ENCODE results near the gene HECTD4. TPM values are rescaled to one million over a fixed set of nuclear protein-coding genes. Genes with fewer than 3 reads are reported as not detected.
"Not testable (repeated sequence)": the region's sequence is repeated elsewhere in the genome, so short reads cannot be mapped to it uniquely, and the experiment has no call there.

The HECTD4 gene
- total RNA-seq, 1 donor from 2014 or later: 34.7 TPM

DNA sequence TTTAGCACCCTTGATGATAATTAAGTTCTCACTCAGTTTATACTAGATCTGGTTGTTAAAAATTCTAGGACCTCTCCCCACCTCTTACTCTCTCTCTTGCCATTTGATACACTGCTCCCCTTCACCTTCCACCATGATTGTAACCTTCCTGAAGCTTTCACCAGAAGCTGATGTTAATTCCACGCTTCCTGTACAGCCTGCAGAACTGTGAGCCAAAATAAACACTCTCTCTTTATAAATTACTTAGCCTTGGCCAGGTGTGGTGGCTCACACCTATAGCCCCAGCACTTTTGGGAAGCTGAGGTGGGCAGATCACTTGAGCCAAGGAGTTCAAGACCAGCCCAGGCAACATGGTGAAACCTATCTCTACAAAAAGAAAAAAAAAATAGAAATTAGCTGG lies 11.1 kb upstream of the HECTD4 start:
- no peak overlapping the region for H3K4me3 Mint-ChIP-seq (ENCODE audit: low read depth)
- H3K36me3 Mint-ChIP-seq (ENCODE audit: low read depth): no peaks in the 10 kb centered on the region
- peaks cover 6% of the 10 kb centered on the region for H3K27me3 Mint-ChIP-seq (ENCODE audit: low read depth)
- H3K9me3 Mint-ChIP-seq: no peaks in the 10 kb centered on the region
- DNase-seq (ENCODE audit: low spot score): no peak
- H3K4me1 Mint-ChIP-seq (ENCODE audit: low read depth): no peaks in the 10 kb centered on the region
- intact Hi-C loops (cut with micrococcal nuclease): no loop called here
- H3K27ac Mint-ChIP-seq: no peak overlapping the region

DNA sequence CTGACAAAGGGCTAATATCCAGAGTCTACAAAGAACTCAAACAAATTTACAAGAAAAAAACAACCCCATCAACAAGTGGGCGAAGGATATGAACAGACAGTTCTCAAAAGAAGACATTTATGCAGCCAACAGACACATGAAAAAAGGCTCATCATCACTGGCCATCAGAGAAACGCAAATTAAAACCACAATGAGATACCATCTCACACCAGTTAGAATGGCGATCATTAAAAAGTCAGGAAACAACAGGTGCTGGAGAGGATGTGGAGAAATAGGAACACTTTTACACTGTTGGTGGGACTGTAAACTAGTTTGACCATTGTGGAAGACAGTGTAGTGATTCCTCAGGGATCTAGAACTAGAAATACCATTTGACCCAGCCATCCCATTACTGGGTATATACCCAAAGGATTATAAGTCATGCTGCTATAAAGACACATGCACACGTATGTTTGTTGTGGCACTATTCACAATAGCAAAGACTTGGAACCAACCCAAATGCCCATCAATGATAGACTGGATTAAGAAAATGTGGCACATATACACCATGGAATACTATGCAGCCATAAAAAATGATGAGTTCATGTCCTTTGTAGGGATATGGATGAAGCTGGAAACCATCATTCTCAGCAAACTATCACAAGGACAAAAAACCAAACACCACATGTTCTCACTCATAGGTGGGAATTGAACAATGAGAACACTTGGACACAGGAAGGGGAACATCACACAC lies 7.9 kb upstream of the HECTD4 start:
- not testable (repeated sequence) for H3K27me3 Mint-ChIP-seq (ENCODE audit: low read depth); H3K9me3 Mint-ChIP-seq
- intact Hi-C loops (cut with micrococcal nuclease): loop anchor here (5.0 kb wide), 1 partner anchor 313 kb away; no protein-coding TSS in a partner anchor

DNA sequence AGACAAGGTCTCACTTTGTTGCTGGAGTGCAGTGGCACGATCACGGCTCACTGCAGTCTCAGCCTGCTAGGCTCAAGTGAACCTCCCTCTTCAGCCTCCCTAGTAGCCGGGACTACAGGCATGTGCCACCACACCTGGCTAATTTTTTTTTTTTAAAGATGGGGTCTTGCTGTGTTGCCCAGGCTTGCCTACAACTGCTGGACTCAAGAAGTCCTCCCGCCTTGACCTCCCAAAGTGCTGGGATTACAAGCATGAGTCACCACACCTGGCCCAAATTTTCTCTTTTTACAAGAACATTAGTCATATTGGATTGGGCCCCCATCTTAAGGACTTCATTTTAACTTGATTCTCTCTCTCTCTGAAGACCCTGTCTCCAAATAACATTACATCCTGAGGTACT lies 7.0 kb upstream of the HECTD4 start:
- H3K36me3 Mint-ChIP-seq (ENCODE audit: low read depth): no peaks in the 10 kb centered on the region
- H3K4me3 Mint-ChIP-seq (ENCODE audit: low read depth): no peak overlapping the region
- no peak overlapping the region for H3K27ac Mint-ChIP-seq
- peaks cover 15% of the 10 kb centered on the region for H3K4me1 Mint-ChIP-seq (ENCODE audit: low read depth)
- DNase-seq (ENCODE audit: low spot score): no peak
- intact Hi-C loops (cut with micrococcal nuclease): loop anchor here (5.0 kb wide), 1 partner anchor 312 kb away; no protein-coding TSS in a partner anchor
- H3K27me3 Mint-ChIP-seq (ENCODE audit: low read depth): peaks cover 6% of the 10 kb centered on the region
- no peaks in the 10 kb centered on the region for H3K9me3 Mint-ChIP-seq

More for the DNA sequence above, 7.9 kb upstream of the HECTD4 start:
- not testable (repeated sequence) for DNase-seq (ENCODE audit: low spot score); H3K4me3 Mint-ChIP-seq (ENCODE audit: low read depth); H3K27ac Mint-ChIP-seq; H3K36me3 Mint-ChIP-seq (ENCODE audit: low read depth)
- peaks cover 15% of the 10 kb centered on the region for H3K4me1 Mint-ChIP-seq (ENCODE audit: low read depth)

DNA sequence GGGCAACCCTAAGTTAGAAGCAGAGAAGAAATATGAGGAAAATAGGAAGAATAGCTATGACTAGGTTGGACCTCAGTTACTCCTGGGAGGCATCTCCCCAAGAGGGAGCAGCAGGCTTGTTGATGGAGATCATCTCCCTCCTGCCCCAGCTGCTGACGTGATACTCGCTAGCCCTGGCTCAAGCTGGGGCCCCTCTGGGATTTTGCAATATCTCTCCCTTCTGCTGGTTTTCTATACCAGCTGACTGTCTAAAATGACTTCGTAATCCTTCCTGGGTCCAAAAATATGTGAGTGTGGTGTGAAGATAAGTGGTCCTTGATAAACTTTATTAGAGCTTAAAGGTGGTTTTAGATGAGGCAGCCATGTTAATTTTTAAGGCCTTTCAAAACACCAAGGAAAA lies 4.5 kb upstream of the HECTD4 start:
- intact Hi-C loops (cut with micrococcal nuclease): loop anchor here (1.0 to 5.0 kb wide), 4 partner anchors 188 to 441 kb away; no protein-coding TSS in a partner anchor
- Mint-ChIP-seq H3K27me3 (ENCODE audit: low read depth) (peaks cover 5% of the 10 kb centered on the region), H3K27ac (peak overlapping the region; percentile 88), H3K4me1 (ENCODE audit: low read depth) (peaks cover 20% of the 10 kb centered on the region), H3K9me3 (no peaks in the 10 kb centered on the region), H3K4me3 (ENCODE audit: low read depth) (no peak overlapping the region), H3K36me3 (ENCODE audit: low read depth) (no peaks in the 10 kb centered on the region)
- DNase-seq (ENCODE audit: low spot score): no peak

DNA sequence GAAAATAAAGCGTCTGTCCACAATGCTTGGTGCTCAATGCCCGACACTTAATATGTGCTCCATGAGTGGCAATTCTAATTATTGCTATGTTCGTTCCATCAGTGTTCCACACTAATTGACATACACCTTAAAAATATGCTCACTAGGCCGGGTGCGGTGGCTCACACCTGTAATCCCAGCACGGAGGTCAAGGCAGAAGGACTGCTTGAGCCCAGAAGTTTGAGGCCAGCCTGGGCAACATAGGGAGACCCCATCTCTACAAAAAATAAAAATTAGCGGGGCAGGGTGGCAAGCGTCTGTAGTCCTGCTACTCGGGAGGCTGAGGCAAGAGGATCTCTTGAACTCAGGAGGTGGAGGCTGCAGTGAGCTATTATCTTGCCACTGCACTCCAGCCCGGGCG lies 635 bp upstream of the HECTD4 start:
- Mint-ChIP-seq H3K27ac (peak overlapping the region; percentile 77), H3K4me3 (ENCODE audit: low read depth) (peak overlapping the region; percentile 93), H3K36me3 (ENCODE audit: low read depth) (peaks cover 9% of the 10 kb centered on the region), H3K27me3 (ENCODE audit: low read depth) (no peaks in the 10 kb centered on the region), H3K4me1 (ENCODE audit: low read depth) (peaks cover 36% of the 10 kb centered on the region), H3K9me3 (no peaks in the 10 kb centered on the region)
- no peak for DNase-seq (ENCODE audit: low spot score)
- intact Hi-C loops (cut with micrococcal nuclease): loop anchor here (1.0 to 5.0 kb wide), 3 partner anchors 26 to 371 kb away; partner anchors contain the start of genes ERP29, RPL6 and TMEM116

DNA sequence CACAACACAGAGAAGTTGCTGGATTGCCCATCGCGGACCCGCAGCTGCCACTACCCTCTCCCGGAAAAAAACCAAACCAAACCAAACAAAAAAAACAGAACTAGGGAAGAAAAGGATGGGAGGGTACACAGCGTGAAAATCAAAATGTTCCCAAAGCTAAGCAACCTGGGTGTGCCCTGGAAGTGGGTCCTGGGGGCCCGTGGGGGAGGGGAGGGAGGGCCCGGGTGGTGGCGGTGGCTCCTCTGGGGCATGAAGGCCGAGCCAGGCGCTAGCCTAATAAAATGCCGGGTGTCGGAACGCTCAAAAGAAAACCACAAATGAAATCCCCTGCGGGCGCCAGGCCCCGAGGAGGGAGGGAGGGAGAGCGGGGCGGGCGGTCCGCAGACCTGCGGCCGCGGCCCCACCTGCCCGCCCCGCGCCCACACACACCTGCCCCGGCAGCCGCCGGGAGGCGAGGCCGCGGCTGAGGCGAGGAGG lies 787 bp downstream of the HECTD4 start:
- H3K4me3 Mint-ChIP-seq (ENCODE audit: low read depth): peak overlapping the region; percentile 99
- no peaks in the 10 kb centered on the region for H3K27me3 Mint-ChIP-seq (ENCODE audit: low read depth)
- peaks cover 25% of the 10 kb centered on the region for H3K4me1 Mint-ChIP-seq (ENCODE audit: low read depth)
- DNase-seq (ENCODE audit: low spot score): peak; percentile 31
- peak overlapping the region; percentile 96 for H3K27ac Mint-ChIP-seq
- intact Hi-C loops (cut with micrococcal nuclease): loop anchor here (5.0 kb wide), 2 partner anchors 74 to 369 kb away; partner anchors contain the start of genes ERP29 and TMEM116
- H3K9me3 Mint-ChIP-seq: no peaks in the 10 kb centered on the region
- H3K36me3 Mint-ChIP-seq (ENCODE audit: low read depth): peaks cover 9% of the 10 kb centered on the region

DNA sequence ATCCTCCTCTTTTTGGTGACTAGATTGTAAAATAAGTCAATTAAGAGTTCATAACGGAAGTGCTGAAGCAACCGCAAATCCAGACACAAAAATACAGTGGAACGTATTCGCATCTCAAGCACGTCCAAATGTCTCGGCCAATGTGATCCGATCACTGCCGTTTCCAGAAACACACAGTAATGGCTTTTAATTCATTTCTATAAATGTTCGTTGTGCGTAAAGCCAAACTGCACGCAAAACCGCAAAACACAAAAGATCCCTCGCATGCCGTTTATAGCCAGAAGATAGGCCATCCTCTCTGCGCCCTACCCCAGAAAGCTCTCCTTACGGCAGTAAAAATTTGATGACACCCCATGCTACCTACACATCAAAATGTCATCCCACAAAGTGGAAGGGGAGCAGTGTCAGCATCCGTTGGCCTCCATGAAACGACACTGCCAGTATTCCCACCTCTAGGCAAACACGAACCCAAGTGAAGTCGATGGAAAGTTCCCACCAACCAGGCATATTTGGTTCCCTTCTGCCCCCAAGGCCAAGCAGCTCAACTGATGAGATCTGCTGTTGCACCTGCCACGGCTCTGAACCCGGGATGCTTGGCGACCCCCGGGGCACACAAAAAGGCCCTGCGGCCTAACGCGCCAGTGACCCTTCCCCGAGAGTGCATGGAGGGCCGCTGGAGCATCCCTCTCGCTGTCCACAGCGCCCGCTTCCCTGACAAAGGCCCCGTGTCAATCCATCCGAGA lies 1.4 kb downstream of the HECTD4 start:
- Mint-ChIP-seq H3K36me3 (ENCODE audit: low read depth) (peaks cover 9% of the 10 kb centered on the region), H3K4me1 (ENCODE audit: low read depth) (peaks cover 21% of the 10 kb centered on the region), H3K4me3 (ENCODE audit: low read depth) (peak overlapping the region; percentile 99), H3K27me3 (ENCODE audit: low read depth) (no peaks in the 10 kb centered on the region), H3K9me3 (no peaks in the 10 kb centered on the region), H3K27ac (peak overlapping the region; percentile 96)
- intact Hi-C loops (cut with micrococcal nuclease): loop anchor here (5.0 kb wide), 2 partner anchors 74 to 369 kb away; partner anchors contain the start of genes ERP29 and TMEM116
- peak; percentile 11 for DNase-seq (ENCODE audit: low spot score)

DNA sequence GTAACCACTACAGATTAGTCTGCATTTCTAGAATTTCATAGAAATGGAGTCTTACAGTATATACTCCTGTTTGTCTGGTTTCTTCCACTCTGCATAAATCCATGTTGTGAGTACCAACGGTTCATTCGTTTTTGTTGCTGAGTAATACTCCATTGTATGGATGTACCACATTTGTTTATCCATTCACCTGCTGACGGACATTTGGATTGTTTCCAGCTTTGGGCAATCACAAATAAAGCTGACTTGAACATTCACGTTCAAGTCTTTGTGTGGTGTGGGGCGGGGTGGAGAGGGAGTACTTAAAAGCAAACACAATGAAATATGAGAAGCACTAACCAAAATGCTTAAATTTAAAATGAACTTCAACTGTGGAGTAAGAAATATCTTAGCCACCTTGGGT lies 7.1 kb downstream of the HECTD4 start:
- H3K4me1 Mint-ChIP-seq (ENCODE audit: low read depth): peaks cover 11% of the 10 kb centered on the region
- H3K9me3 Mint-ChIP-seq: no peaks in the 10 kb centered on the region
- DNase-seq (ENCODE audit: low spot score): no peak
- intact Hi-C loops (cut with micrococcal nuclease): no loop called here
- no peak overlapping the region for H3K27ac Mint-ChIP-seq
- no peaks in the 10 kb centered on the region for H3K36me3 Mint-ChIP-seq (ENCODE audit: low read depth)
- H3K4me3 Mint-ChIP-seq (ENCODE audit: low read depth): no peak overlapping the region
- no peaks in the 10 kb centered on the region for H3K27me3 Mint-ChIP-seq (ENCODE audit: low read depth)

DNA sequence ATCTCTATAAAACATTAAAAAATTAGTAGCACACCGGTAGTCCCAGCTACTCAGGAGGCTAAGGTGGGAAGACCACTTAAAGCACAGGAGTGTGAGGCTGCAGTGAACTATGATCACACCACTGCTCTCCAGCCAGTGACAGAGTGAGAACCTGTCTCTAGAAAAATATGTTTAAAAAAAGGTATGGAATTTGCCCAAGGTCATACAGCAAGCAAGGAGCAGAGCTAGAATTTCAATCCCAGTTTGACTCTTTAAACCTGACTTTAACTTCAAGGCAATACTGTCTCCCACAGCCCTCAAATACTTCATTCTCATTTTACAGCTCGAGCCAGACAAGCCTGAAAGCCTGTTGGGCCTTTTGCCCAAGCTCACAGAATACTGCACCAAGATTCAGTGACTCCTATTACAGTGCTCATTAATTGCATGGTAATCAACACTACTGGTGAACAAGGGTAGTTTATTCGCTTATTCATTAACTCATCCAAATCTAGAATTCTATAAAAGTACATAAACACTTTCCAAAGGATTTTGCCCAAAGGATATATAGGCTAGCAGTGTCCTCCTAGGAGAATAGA lies 8.0 kb downstream of the HECTD4 start:
- no peak overlapping the region for H3K27ac Mint-ChIP-seq
- no peaks in the 10 kb centered on the region for H3K27me3 Mint-ChIP-seq (ENCODE audit: low read depth)
- H3K9me3 Mint-ChIP-seq: no peaks in the 10 kb centered on the region
- H3K36me3 Mint-ChIP-seq (ENCODE audit: low read depth): no peaks in the 10 kb centered on the region
- H3K4me3 Mint-ChIP-seq (ENCODE audit: low read depth): no peak overlapping the region
- DNase-seq (ENCODE audit: low spot score): no peak
- H3K4me1 Mint-ChIP-seq (ENCODE audit: low read depth): peaks cover 8% of the 10 kb centered on the region
- intact Hi-C loops (cut with micrococcal nuclease): no loop called here

DNA sequence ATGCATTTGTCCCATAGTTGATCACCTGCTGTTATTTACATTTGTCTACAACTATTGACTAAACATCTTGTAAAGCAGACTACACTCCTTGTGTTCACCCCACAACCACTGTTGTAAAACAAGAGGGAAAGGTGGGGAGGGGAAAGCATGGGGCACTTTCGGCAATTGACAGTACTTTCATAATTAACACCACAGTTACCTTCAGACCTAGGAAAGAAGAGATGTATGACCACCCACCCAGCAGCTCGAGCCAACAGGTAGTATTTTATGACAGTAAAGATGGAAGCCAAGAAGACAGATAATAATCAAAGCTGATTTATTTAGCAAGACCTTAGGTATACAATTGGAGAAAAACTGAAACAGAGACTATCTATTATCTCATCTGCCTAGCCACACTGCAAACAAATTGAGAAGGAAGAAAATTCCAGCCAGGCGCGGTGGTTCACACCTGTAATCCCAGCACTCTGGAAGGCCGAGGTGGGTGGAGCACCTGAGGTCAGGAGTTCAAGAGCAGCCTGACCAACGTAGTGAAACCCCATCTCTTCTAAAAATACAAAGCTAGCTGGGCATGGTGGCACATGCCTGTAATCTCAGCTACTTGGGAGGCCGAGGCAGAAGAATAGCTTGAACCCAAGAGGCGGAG lies 11.2 kb downstream of the HECTD4 start:
- H3K36me3 Mint-ChIP-seq (ENCODE audit: low read depth): no peaks in the 10 kb centered on the region
- no peak overlapping the region for H3K4me3 Mint-ChIP-seq (ENCODE audit: low read depth)
- intact Hi-C loops (cut with micrococcal nuclease): no loop called here
- no peak for DNase-seq (ENCODE audit: low spot score)
- H3K27ac Mint-ChIP-seq: no peak overlapping the region
- no peaks in the 10 kb centered on the region for H3K27me3 Mint-ChIP-seq (ENCODE audit: low read depth)
- no peaks in the 10 kb centered on the region for H3K9me3 Mint-ChIP-seq
- peaks cover 8% of the 10 kb centered on the region for H3K4me1 Mint-ChIP-seq (ENCODE audit: low read depth)

DNA sequence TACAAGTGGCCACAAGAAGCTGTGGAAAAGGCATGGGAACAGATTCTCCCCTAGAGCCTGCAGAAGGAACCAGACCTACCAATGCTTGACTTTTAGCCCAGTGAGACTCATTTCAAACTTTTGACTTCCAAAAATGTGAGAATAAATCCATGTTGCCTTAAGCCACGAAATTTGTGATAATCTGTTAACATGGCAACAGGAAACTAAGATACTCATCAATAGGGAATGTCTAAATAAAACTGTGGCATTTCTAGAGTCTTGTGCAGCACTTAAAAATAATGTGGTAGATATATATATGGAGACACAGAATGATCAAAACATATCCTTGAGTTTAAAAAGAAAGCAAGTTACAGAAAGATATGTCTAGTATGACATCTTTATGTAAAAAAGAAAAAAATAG lies 12.0 kb downstream of the HECTD4 start:
- Mint-ChIP-seq H3K27ac (no peak overlapping the region), H3K27me3 (ENCODE audit: low read depth) (no peaks in the 10 kb centered on the region), H3K36me3 (ENCODE audit: low read depth) (no peaks in the 10 kb centered on the region), H3K9me3 (no peaks in the 10 kb centered on the region), H3K4me3 (ENCODE audit: low read depth) (no peak overlapping the region), H3K4me1 (ENCODE audit: low read depth) (peaks cover 8% of the 10 kb centered on the region)
- DNase-seq (ENCODE audit: low spot score): no peak
- intact Hi-C loops (cut with micrococcal nuclease): no loop called here

DNA sequence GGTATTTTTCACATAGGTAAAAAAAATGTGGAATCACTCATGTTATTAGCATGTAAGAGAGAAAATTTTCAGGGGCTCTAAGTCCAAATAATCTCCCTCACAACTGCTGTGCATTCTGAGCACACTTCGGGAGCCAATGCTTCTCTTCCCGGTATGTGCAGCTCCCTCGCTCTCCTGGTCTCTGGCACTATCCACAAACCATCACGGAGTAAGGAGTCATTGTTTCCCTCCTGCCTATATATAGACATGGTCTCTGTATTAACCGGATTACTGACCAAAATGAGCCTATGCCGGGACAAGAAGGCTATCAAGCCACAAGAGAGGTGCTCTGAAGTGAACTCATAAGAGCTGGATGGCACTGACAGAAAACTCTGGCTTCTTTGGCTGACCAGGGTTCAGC lies 13.4 kb downstream of the HECTD4 start:
- H3K4me1 Mint-ChIP-seq (ENCODE audit: low read depth): peaks cover 6% of the 10 kb centered on the region
- intact Hi-C loops (cut with micrococcal nuclease): no loop called here
- H3K4me3 Mint-ChIP-seq (ENCODE audit: low read depth): no peak overlapping the region
- H3K27ac Mint-ChIP-seq: no peak overlapping the region
- no peaks in the 10 kb centered on the region for H3K9me3 Mint-ChIP-seq
- no peaks in the 10 kb centered on the region for H3K36me3 Mint-ChIP-seq (ENCODE audit: low read depth)
- no peaks in the 10 kb centered on the region for H3K27me3 Mint-ChIP-seq (ENCODE audit: low read depth)
- DNase-seq (ENCODE audit: low spot score): no peak

Measured in activated T-helper 2 cell treated with anti-CD3 and anti-CD28 coated beads, Interferon-gamma antibody, Interleukin-2, Interleukin-4, amounts not matched to agents 10 μg/mL and 5 μg/mL and 100 μg/mL, durations not matched to agents 14 hours and 24 hours and 36 hours (primary cell).